GM20000 (cell line): ENCODE results near the gene C1orf21.

Experiments used
- DNase-seq: peaks from one replicate; pipeline ENCODE4 v3.0.0; 2012; ENCODE audit warnings: low spot score
- CTCF ChIP-seq: IDR thresholded peaks from 2 replicates; pipeline ENCODE4 v1.5.1; 2012; ENCODE audit warnings: mild to moderate bottlenecking, control low read depth; ENCODE audit errors: extremely low read depth, missing control alignments

C1orf21 gene

GRCh38 chr1:184485751-184486723, 99.2 kb downstream of the C1orf21 start:
- DNase-seq = no peak

GRCh38 chr1:184486761-184487445, 100.1 kb downstream of the C1orf21 start:
- no peak for DNase-seq
- TF ChIP-seq CTCF = no peak

More at GRCh38 chr1:184485751-184486723, 99.2 kb downstream of the C1orf21 start:
- no peak for TF ChIP-seq CTCF

- TF ChIP-seq CTCF = no peak
- no peak for DNase-seq
Measured at GRCh38 chr1:184487531-184488193, 100.8 kb downstream of the C1orf21 start.

- no peak for TF ChIP-seq CTCF
- DNase-seq = no peak
Measured at GRCh38 chr1:184489908-184490307, 103.1 kb downstream of the C1orf21 start.

GRCh38 chr1:184492536-184492935, 105.7 kb downstream of the C1orf21 start:
- no peak for TF ChIP-seq CTCF
- DNase-seq = no peak

GRCh38 chr1:184493987-184494388, 107.2 kb downstream of the C1orf21 start:
- DNase-seq = no peak
- TF ChIP-seq CTCF = no peak
